H54 (cell line): ENCODE data around the gene ADGRD1.
"Not testable (repeated sequence)": the region's sequence is repeated elsewhere in the genome, so short reads cannot be mapped to it uniquely, and the experiment has no call there.

Experiments
- DNase-seq: peaks from one replicate; pipeline ENCODE4 v3.0.0; 2011; ENCODE audit warnings: low spot score, mixed read lengths; ENCODE audit not compliant: insufficient read length
- FAIRE-seq: peaks from 3 replicates; lab custom pipeline; 2011; peaks lifted over from hg19 to GRCh38; lab: Jason Lieb, UNC
- POLR2A ChIP-seq: IDR thresholded peaks from 2 replicates; pipeline ENCODE4 v1.6.1; 2011; ENCODE audit warnings: low read depth, mild to moderate bottlenecking, low read length

Gene ADGRD1

DNA sequence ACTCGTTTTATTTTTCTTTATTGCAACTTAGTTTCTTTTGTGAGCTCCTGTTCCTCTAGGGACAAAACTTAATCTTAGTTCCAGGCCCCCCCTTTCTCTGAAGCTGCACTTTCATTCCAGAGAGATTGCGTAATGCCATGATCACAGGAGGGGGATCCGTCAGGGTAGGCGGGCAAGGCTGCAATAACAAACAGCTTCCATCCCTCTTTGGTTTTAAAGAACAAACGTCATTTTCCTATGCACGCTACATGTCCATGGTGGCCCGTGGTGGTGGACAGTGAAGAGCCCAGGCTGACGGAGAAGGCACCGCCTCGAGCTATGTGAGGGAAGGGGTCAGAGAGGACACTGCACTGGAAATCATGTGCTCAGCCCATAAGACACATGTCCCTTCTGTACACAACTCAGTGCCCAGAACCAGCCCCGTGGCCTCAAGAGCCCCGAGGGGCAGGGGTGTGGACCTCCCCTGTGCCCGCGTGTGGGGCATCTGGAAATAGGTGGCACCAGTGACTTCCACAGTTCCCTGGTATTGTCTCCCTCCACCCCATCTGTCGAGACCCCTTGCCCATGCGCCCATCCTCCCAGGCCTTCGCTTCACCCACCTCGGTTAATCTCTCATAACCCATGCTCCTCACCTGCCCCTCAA lies 161.4 kb downstream of the ADGRD1 start:
- FAIRE-seq = no peak

DNA sequence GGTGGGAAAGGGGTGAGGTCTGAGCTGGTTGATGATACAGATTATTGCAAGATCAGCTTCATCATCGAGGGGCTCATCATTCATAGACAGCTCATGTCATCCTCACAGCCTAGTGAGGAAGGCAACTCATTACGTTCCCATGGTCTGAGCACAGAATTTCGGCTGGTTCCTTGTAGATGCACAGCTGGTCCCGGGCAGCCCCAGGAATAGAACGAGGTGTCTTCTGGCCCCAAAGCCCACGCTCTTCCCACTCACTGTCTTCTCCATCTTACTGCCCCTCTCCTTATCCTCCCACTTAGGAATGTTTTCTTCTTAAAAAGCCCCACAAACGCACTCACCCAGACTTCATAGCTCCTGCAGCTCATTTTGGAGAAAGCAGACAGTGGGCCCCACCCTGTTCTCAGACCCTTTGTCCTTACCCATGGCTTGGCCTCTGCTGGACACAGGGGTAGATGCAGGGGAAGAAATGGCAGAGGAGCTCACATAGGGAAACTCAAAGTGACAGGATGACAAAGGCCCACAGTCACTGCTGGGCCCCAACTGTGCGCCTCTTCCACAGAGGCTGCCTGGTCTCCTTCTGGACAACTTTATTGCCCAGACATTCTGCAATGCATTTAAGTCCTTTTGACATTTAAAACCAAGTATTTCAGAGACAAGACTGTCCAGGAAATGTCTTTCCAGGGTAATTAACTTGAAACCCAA lies 162.2 kb downstream of the ADGRD1 start:
- FAIRE-seq (no peak), DNase-seq (no peak)
- no peak for TF ChIP-seq POLR2A

More for the DNA sequence above, 161.4 kb downstream of the ADGRD1 start:
- DNase-seq = no peak
- TF ChIP-seq POLR2A = no peak

DNA sequence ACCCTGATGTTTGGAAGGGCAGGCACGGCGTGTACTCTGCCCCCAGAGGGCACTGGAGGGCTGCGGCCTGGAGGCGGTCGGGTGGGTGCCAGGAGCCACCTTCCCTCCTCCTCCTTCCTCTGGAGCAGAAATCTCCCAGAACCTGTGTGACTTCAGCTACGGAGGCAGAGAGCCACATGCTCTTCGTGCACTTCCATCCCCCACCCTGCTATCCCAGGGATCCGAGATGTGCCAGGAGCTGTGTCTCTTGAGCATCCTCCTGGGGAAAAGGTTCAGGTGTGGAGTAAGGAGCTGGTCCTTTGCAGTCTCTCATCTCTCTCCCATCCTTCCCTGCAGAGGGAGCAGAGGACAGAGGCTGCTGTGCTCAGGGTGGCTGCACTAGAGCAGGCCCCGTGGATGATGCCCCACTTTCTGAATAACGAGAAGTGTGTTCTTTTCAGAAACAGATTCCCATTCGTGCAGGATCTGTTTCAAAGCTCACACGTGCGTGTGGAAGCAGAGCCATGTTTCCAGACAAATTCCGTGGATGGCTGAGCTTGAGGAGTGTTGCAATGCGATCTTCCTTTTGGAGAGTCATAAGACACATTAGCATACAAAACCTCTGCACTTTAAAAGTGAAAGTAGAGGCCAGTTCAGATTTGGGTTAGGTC lies 162.9 kb downstream of the ADGRD1 start:
- no peak for FAIRE-seq
- no peak for TF ChIP-seq POLR2A
- no peak for DNase-seq

DNA sequence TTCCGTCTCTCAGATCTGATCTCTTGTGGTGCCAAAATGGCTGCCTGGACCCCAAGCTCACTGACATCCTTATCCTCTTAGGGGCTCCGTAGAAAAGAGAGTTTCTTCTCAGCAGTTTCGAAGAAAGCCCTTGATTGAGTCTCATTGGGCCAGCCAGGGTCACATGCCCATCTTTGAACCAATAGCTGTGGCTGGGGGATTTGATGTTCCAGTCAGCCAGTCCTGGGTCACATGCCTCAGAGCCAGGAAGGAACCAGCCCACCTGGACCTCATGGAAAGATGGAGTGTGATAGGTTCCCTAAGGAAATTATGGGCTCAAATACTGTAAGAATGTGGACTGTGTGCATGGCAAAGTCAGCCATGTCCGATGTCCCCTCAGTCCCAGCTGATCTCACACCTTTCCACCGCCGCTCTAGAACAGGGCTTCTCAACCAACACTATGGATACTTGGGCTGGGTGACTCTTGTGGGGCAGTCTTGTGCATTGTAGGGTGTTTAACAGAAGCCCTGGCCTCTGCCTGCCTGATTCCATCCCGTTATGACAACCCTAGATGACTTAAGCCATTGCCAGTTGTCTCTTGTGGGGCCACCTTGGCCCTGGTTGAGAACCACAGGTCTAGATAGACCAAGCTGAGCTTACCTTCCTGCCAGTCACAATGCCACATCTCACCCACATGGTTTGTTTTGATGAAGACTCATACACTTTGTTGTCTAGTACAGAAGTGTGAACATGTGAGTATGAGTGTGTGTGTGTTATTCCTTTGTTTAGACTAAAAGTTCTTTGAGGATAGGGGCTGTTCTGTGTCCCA lies 163.9 kb downstream of the ADGRD1 start:
- no peak for FAIRE-seq
- DNase-seq = no peak
- no peak for TF ChIP-seq POLR2A

DNA sequence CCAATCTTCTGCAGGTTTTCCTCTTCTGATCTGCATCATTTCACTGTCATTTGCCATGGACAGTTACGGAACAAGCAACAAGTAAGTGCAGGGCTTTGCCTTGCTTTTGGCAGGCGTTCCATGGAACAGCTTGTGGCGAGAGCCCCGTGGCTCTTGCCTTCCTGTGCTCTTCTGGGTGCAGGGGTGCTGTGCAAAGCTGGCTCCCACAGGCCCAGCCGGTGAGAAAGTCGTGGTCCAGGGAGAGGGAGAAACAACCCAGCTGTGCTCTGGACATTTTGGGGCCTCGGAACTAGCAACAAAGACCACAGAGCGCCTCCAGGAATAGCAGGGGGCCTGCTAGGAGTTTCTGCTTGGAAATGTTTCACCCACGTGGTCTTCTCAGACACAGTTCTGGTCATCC lies 164.7 kb downstream of the ADGRD1 start:
- TF ChIP-seq POLR2A = no peak
- FAIRE-seq (no peak), DNase-seq (no peak)

DNA sequence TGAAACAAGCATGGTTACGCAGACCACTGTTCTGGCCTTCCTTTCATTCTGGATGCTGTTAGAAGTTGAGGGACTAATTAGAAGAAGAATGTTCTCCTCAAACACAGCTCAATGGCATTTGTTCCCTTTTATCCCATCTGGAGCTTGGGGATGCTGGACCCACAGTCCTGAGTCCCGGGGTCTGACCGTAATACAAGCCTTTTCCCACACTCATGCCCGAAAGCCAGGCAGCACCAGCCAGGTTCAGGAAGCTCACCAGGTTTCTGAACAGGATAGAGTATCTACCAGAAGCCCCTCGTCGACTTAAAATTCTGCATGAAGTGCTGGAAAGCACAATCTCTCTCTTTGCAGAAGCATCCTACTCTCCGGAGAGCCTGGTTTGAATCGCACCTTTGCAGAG lies 165.6 kb downstream of the ADGRD1 start:
- FAIRE-seq, DNase-seq: not testable (repeated sequence)

DNA sequence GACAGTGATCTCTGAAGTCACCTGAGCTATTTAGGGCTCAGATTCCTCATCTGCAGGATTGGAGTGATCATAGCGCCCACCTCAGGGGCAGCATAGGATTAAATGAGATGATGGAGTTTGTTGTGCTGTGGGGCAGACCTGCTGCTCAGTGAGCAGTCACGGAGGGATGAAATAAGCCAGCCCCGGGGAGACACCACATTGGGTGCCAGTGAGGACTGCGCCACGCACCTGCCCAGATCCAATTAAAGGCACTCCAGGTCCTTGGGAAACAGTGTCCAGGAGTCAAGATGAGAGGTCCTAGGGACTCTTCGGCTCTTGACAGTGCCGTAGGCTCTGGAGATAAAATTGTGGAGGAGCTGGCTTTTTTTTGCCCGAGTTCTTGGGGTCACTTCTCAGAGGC lies 166.2 kb downstream of the ADGRD1 start:
- no peak for FAIRE-seq
- DNase-seq = no peak
- no peak for TF ChIP-seq POLR2A

DNA sequence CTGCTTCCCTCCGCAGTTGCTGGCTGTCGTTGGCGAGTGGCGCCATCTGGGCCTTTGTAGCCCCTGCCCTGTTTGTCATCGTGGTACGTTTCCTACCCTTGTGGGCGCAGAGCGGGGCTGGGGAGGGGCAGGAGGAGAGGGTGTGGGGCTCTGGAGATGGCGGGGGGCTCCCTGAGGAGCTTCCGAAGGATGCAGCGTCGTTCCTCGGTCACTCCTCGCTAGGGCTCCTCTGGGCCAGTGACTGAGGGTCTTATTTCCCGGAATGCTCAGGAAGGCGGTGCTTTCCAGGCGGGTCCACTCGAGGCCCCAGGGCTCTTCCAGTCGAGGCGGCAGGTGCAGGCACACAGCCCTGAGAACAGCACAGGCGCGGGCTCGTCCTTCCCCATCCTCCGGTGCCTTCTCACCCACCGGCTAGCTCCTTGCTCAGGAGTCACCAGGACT lies 167.1 kb downstream of the ADGRD1 start:
- TF ChIP-seq POLR2A = no peak
- FAIRE-seq (no peak), DNase-seq (no peak)

DNA sequence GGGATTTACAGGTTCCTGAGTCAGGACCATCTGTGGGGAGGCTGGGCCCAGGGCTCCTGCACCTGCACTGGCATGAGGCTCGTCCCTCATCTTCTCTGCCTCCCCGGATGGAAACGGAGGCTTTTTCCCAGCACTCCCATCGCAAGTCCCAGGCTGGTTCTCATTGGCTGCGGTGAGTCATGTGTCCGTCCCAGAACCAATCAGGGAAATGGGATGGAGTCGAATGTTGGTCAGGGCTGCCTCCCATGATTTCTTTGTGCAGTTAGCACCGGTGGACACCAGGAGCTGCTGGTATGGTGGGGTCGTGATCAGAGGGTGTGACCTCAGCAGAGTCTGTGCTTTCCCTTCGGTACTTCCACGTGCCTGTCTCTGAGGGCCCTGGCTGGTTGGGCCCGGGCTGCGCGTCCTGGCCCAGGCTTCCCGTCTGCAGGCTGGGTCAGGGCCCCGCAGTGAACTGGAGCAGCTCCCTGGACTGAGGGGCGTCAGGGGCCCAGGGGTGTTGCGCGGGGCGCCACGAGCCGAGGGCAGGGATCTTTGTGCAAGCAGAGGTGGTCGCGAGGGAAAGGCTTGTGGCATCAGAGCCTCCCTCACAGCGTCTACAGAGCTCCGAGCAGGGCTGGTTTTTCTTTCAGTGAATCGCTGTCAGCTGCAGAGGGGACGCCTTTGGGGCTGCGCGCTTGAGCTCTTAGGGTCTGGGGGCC lies 168.1 kb downstream of the ADGRD1 start:
- no peak for TF ChIP-seq POLR2A
- DNase-seq = peak; percentile 63
- no peak for FAIRE-seq

DNA sequence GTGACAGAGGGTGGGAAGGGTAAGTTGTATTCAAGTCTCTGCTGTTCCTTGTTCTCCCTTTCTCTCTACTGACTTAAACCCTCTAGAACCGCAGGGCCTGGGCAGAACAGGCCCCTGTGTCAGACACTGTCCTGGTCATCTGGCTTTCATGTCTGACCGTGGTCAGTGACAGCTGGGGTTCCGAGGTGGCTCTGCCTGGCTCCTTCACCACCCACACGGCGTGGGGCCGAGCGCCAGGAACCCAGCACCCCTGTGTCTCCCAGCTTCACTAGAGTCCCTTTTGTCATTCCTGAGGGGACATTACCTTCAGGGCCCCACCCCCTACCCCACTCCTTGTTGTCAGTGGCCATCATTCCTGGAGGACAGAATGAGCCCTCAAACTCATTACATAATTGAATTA lies 168.9 kb downstream of the ADGRD1 start:
- no peak for FAIRE-seq
- DNase-seq = no peak
- no peak for TF ChIP-seq POLR2A

DNA sequence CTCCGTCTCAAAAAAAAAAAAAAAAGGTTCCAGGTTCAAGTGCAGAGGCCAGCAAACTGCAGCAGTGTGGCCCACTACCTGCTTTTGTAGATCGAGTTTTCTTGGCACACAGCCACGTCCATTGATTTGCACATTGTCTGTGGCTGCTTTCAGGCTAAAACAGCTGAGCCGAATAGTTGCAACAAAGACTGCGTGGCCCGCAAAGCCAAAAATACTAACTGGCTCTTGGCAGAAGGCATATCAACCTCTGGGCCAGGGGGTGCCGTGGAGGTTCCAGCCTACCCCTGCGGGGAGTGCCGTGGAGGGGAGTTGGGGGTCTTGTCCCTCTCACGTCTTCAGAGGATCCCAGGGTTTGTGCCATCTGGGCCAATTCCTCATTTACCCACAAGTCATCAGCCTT lies 170.1 kb downstream of the ADGRD1 start:
- DNase-seq (no peak), FAIRE-seq (no peak)
- TF ChIP-seq POLR2A = no peak

DNA sequence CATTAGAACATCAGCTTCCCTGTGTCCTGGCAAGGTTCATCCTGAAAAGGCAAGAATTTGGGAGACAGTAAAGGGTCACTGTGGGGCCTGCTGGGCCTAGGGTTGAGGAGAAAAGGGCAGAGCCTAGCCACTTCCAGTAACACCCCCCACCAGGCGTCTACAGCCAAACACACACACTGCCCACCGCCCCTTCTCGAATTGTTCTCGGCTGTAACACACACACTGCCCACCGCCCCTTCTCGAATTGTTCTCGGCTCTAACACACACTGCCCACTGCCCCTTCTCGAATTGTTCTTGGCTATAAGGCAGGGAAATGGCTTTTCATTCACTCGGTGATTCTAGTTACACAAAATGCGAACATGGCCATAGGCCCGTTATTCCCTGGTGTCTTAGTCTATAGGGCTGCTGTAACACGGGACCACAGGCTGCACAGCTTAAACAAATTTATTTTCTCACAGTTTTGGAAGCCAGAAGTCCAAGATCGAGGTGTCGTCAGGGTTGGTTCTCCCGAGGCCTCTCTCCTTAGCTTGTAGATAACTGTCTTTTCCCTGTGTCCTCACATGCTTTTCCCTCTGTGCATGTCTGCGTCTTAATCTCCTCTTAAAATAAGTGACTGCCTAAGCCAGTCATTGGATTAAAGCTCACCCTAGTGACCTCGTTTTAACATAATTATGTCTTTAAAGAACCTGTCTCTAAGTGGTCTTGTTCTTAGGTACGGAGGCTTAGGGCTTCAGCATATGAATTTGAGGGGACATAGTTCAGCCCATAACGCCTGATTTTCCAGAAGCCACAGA lies 171.0 kb downstream of the ADGRD1 start:
- no peak for TF ChIP-seq POLR2A
- DNase-seq (no peak), FAIRE-seq (no peak)

DNA sequence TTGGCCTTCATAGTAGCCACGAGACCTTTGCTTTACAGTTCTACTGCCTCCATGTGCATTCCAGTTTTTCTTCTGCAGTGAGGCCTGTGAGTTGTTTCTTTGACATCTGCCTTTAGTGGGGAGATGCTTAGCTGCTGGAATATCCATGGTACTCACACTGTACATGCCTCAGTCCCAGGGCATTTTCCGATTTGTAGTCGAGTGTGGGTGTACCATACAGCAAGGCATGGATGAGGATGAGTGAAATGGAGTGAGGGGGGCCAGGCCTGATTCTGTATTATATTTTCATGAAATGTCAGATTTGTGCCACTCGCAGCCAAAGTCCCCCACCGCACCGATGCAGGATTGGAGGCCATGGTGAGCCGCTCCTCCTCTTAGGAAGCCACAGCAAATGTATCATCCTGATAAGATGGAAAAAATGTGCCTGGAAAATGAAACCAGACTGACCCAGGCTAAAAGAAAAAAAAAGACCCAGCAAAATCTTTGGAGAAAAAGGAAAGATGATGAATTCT lies 173.0 kb downstream of the ADGRD1 start:
- TF ChIP-seq POLR2A = no peak
- no peak for DNase-seq
- no peak for FAIRE-seq
